K562 treated with DMSO at 1 percent for 48 hours (cell line): Measurements from ENCODE around the gene GDPD1. TPM values are rescaled to one million over a fixed set of nuclear protein-coding genes. Genes with fewer than 3 reads are reported as not detected.

ENCODE experiments used
- total RNA-seq: library from RNA; unstranded; fragments of 300-600 nt; gene quantifications from 2 replicates; pipeline ENCODE4 v1.2.3, GENCODE V29; 2022; ENCODE audit warnings: low replicate concordance; ENCODE audit errors: extremely low read depth

The GDPD1 gene
- total RNA-seq = not detected in 2 replicates

DNA sequence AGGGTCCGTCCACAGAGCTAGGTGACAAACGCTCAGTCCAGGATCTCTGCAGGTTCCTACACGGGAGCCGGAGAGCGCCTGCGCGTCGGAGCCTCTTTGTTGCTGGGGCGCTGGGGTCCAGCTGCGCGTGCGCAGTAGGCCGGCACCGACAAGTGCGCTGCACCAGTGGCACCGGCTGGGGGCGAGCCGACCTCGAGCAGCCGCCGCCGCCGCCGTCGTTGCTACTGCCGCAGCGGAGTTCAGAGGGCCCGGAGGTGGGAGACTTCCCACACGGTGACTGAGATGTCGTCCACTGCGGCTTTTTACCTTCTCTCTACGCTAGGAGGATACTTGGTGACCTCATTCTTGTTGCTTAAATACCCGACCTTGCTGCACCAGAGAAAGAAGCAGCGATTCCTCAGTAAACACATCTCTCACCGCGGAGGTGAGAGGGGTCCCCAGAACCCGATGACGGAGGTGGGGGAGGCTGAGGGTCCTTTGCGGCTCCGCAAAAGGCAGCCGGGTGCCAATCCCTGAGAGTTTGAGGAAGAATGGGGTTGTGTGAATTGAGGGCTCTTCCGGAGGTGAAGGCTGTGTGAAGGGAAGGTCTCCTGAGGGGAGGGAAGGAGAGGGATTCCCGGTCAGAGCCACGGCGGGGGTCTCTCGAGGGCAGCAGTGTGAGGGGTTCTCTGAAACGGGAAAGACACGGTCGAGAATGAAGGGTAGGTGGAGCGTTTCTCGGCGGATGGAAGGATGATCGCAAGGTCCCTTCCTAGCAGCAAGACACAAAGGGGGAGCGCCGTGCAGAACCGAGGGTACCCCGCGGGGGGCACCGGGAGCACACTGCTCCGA, at the start of gene GDPD1:
TSS of gene GDPD1 (plus strand) at position 184 of the 831 bp plus-strand sequence. CDS start at position 283, 99 bp downstream.

Other genes with a start within 250 kb of the GDPD1 start
- not detected in 2 replicates for gene TRIM37, start 113.6 kb upstream of the GDPD1 start, total RNA-seq
- not detected in 2 replicates for gene SKA2, start 65.3 kb upstream of the GDPD1 start, total RNA-seq
- not detected in 2 replicates for gene PRR11, start 64.8 kb upstream of the GDPD1 start, total RNA-seq
- gene SMG8, start 10.5 kb upstream of the GDPD1 start, total RNA-seq = not detected in 2 replicates
- not detected in 2 replicates for gene YPEL2, start 111.1 kb downstream of the GDPD1 start, total RNA-seq